Prostate gland (tissue), 2 donors: ENCODE results near the gene CFTR.

Source experiments
- CTCF ChIP-seq, 4 experiments: fragments of 200-600 bp in 2 of 4; fragments of 450-650 bp in 2 of 4; sonication (generic) in 2 of 4; IDR thresholded peaks; 1 replicate in 3 of 4; 2 replicates in 1 of 4; pipeline ENCODE4 v1.5.1; 2016 to 2019; ENCODE audit warnings: antibody characterized with exemption in 4 of 4, mild to moderate bottlenecking in 2 of 4, moderate library complexity in 2 of 4
- POLR2A ChIP-seq: fragments of 450-650 bp; IDR thresholded peaks from one replicate; pipeline ENCODE4 v1.6.1; 2016; ENCODE audit warnings: antibody characterized with exemption, mild to moderate bottlenecking

DNA sequence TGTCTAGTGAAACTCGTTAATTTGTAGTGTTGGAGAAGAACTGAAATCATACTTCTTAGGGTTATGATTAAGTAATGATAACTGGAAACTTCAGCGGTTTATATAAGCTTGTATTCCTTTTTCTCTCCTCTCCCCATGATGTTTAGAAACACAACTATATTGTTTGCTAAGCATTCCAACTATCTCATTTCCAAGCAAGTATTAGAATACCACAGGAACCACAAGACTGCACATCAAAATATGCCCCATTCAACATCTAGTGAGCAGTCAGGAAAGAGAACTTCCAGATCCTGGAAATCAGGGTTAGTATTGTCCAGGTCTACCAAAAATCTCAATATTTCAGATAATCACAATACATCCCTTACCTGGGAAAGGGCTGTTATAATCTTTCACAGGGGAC is 187.6 kb downstream of the CFTR start:
- TF ChIP-seq POLR2A (no peak), CTCF (IDR thresholded peaks at IDR 0.05) (no peak)
